Suprapubic skin (tissue), 4 donors: ENCODE data around the gene ZNF579. TPM values are rescaled to one million over a fixed set of nuclear protein-coding genes. Genes with fewer than 3 reads are reported as not detected.

Experiments
- DNase-seq, 2 donors: peaks; one replicate each; pipeline ENCODE4 v3.0.0-alpha.2; 2019; ENCODE audit warnings: low spot score in 2 of 2
- H3K27ac ChIP-seq: fragments of 200-600 bp; sonication (generic); one replicate; pipeline ENCODE4 v1.5.1; 2019
- H3K27me3 ChIP-seq: fragments of 200-600 bp; sonication (generic); one replicate; pipeline ENCODE4 v1.5.1; 2019
- H3K36me3 ChIP-seq: fragments of 200-600 bp; sonication (generic); one replicate; pipeline ENCODE4 v1.5.1; 2019
- H3K4me1 ChIP-seq: fragments of 200-600 bp; sonication (generic); one replicate; pipeline ENCODE4 v1.5.1; 2019
- H3K4me3 ChIP-seq: fragments of 200-600 bp; sonication (generic); one replicate; pipeline ENCODE4 v1.5.1; 2019; ENCODE audit warnings: mild to moderate bottlenecking
- H3K9me3 ChIP-seq: fragments of 200-600 bp; sonication (generic); one replicate; pipeline ENCODE4 v1.5.1; 2019
- CTCF ChIP-seq, 2 donors: fragments of 200-600 bp in 1 of 2; fragments of 450-650 bp in 1 of 2; sonication (generic) in 1 of 2; IDR thresholded peaks; one replicate each; pipeline ENCODE4 v1.5.1; 2016 to 2019; ENCODE audit warnings: antibody characterized with exemption in 2 of 2, mild to moderate bottlenecking in 1 of 2, moderate library complexity in 1 of 2
- EP300 ChIP-seq: sonication (generic); formaldehyde crosslinking; IDR thresholded peaks from one replicate; pipeline ENCODE4 v1.6.1; 2017; ENCODE audit warnings: antibody characterized with exemption
- POLR2A ChIP-seq, 2 donors: fragments of 450-650 bp; IDR thresholded peaks; one replicate each; pipeline ENCODE4 v1.6.1; 2017; ENCODE audit warnings: antibody characterized with exemption in 2 of 2, mild to moderate bottlenecking in 2 of 2, moderate library complexity in 2 of 2
- POLR2AphosphoS5 ChIP-seq, 3 donors: sonication (generic); formaldehyde crosslinking; IDR thresholded peaks; one replicate each; pipeline ENCODE4 v1.6.1; 2017; ENCODE audit warnings: antibody characterized with exemption in 3 of 3
- WGBS: methylation state at CpG from one replicate; pipeline ENCODE4 v1.1.5; 2018; 5-methylcytosine and 5-hydroxymethylcytosine counted together
- total RNA-seq, 4 donors: library from RNA; depleted of rRNA; stranded (reverse); fragments of >200 nt; gene quantifications; one replicate each; pipeline ENCODE4 v1.1.0, GENCODE V29; 2016

The ZNF579 gene
- total RNA-seq, 4 donors from 2014 or later = 1.8 to 3.1 (median 2.8) TPM

DNA sequence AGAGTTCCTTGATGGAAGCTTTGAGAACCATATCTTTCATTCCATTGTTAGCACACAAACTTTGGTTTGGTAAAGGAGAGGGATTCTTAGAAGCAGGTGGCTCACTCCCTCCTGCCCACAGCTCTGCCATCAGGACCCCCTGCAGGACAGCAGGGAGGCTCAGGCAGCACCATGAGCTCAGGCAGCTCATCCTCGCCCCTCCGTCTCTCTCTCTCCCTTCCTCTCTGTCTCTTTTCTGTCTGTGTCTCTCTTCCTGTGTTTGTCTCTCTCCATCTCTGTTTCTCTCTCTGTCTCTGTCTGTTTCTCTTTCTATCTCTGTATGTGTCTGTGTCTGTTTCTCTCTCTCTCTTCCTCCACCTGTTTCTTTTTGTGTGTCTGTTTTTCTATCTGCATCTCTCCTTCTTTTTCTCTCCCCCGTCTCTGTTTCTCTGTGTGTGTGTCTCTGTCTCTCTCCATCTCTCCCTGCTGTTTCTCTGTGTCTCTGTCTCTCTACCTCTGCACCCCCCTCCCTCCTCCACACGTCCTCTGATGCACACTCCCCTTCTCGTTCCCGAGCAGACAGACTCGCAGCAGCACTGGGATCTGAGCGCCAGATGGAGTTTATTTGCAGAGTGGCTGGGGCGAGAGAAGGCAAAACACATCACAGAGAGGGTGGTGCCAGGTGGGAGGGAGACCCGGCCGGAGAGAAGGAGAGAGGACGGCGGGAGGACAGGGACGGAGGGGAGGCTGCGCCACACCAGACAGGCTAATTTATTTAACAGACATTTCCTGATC lies 52.4 kb downstream of the ZNF579 start:
- Histone ChIP-seq H3K9me3 (no peaks in the 10 kb centered on the region), H3K4me3 (no peak overlapping the region), H3K27me3 (peaks cover 17% of the 10 kb centered on the region), H3K4me1 (peaks cover 12% of the 10 kb centered on the region), H3K36me3 (no peaks in the 10 kb centered on the region), H3K27ac (no peak overlapping the region)
- no peak for DNase-seq
- WGBS = 29% methylated on average over 15 of the region's 15 CpGs
- TF ChIP-seq POLR2A (IDR thresholded peaks at IDR 0.05) (no peak), EP300 (no peak), CTCF (IDR thresholded peaks at IDR 0.05) (no peak), POLR2AphosphoS5 (IDR thresholded peaks at IDR 0.05) (no peak)

DNA sequence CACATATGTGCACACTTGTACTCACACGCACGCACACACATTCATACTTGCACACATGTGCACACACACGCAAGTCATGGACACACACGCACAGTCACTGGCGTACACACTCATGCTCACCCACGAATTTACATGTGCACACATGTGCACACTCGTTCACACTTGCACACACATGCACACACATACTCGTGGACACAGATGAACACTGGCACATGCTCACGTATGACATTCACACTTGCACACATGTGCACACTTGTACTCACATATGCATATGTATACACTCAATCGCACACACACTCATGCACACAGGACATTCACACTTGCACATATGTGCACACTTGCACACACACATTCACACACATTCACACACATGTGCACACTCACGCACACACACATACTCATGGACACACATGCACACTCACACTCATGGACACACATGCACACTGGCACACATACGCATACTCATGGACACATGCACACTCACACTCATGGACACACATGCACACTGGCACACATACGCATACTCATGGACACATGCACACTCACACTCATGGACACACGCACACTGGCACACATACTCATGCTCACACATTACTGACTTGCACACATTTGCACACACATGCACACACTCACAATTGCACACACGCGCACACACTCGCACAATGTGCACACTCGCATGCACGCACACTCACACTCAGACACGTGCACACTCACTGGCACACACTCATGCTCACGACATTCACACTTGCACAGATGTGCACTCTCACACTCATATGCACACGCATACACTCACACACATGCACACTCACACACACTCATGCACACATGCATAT lies 53.2 kb downstream of the ZNF579 start:
- TF ChIP-seq EP300 (no peak), POLR2A (IDR thresholded peaks at IDR 0.05) (no peak), POLR2AphosphoS5 (IDR thresholded peaks at IDR 0.05) (no peak), CTCF (IDR thresholded peaks at IDR 0.05) (no peak)
- Histone ChIP-seq H3K9me3 (no peaks in the 10 kb centered on the region), H3K27ac (no peak overlapping the region), H3K36me3 (no peaks in the 10 kb centered on the region), H3K27me3 (peaks cover 17% of the 10 kb centered on the region), H3K4me1 (peaks cover 12% of the 10 kb centered on the region), H3K4me3 (no peak overlapping the region)
- no peak for DNase-seq
- WGBS = 75% methylated on average over 22 of the region's 22 CpGs

Other genes with a start within 250 kb of the ZNF579 start
- gene KMT5C, start 241.0 kb downstream of the ZNF579 start, total RNA-seq = 10 to 100 TPM; 17.3 to 61.8 (median 39.1) TPM
- 1 to 10 TPM in 3 of 4 donors, under 1 TPM in 1; 0.47 to 1.9 (median 1.3) TPM for gene COX6B2, start 226.1 kb downstream of the ZNF579 start, total RNA-seq
- gene GARIN5B, start 217.6 kb downstream of the ZNF579 start, total RNA-seq = not detected
- gene IL11, start 210.4 kb downstream of the ZNF579 start, total RNA-seq = 1 to 10 TPM in 3 of 4 donors, under 1 TPM in 1; 0.97 to 1.7 (median 1.2) TPM
- not detected for gene TMEM190, start 204.0 kb downstream of the ZNF579 start, total RNA-seq
- gene TMEM238, start 196.6 kb downstream of the ZNF579 start, total RNA-seq = 10 to 100 TPM in 3 of 4 donors, 1 to 10 TPM in 1; 6.3 to 37.1 (median 29.3) TPM
- gene RPL28, start 194.9 kb downstream of the ZNF579 start, total RNA-seq = 100 to 1,000 TPM; 605 to 767 (median 714) TPM
- 10 to 100 TPM in 2 of 4 donors, 1 to 10 TPM in 2; 7.4 to 17.0 (median 12.2) TPM for gene UBE2S, start 173.1 kb downstream of the ZNF579 start, total RNA-seq
- gene SHISA7, start 137.5 kb downstream of the ZNF579 start, total RNA-seq = under 1 TPM in 2 of 4 donors, not detected in 2; 0.08 to 0.26 TPM
- gene ISOC2, start 119.2 kb downstream of the ZNF579 start, total RNA-seq = 10 to 100 TPM; 44.7 to 97.2 (median 87.5) TPM
- not detected for gene C19orf85, start 116.1 kb downstream of the ZNF579 start, total RNA-seq
- gene ZNF628, start 104.2 kb downstream of the ZNF579 start, total RNA-seq = 10 to 100 TPM; 17.3 to 22.9 (median 19.8) TPM
- gene NAT14, start 95.7 kb downstream of the ZNF579 start, total RNA-seq = 1 to 10 TPM; 2.4 to 4.8 (median 4.0) TPM
- gene SSC5D, start 92.4 kb downstream of the ZNF579 start, total RNA-seq = 1 to 10 TPM in 2 of 4 donors, under 1 TPM in 2; 0.57 to 2.1 (median 1.0) TPM
- gene SBK2, start 43.7 kb downstream of the ZNF579 start, total RNA-seq = not detected
- not detected for gene SBK3, start 35.3 kb downstream of the ZNF579 start, total RNA-seq
- gene FIZ1, start 18.7 kb upstream of the ZNF579 start, total RNA-seq = 1 to 10 TPM; 7.6 to 9.2 (median 8.5) TPM
- gene ZNF524, start 19.4 kb upstream of the ZNF579 start, total RNA-seq = 10 to 100 TPM; 29.4 to 49.9 (median 47.0) TPM
- 10 to 100 TPM in 2 of 4 donors, 1 to 10 TPM in 2; 7.6 to 14.2 (median 9.9) TPM for gene ZNF865, start 24.8 kb upstream of the ZNF579 start, total RNA-seq
- 1 to 10 TPM; 4.3 to 8.0 (median 6.5) TPM for gene ZNF784, start 43.7 kb upstream of the ZNF579 start, total RNA-seq
- gene ZNF580, start 60.2 kb upstream of the ZNF579 start, total RNA-seq = 10 to 100 TPM; 15.0 to 27.9 (median 22.3) TPM
- gene ZNF581, start 62.8 kb upstream of the ZNF579 start, total RNA-seq = 10 to 100 TPM; 16.3 to 27.1 (median 20.2) TPM
- 10 to 100 TPM in 1 of 4 donors, 1 to 10 TPM in 3; 6.2 to 18.3 (median 8.5) TPM for gene CCDC106, start 67.4 kb upstream of the ZNF579 start, total RNA-seq
- gene U2AF2, start 74.2 kb upstream of the ZNF579 start, total RNA-seq = 100 to 1,000 TPM in 1 of 4 donors, 10 to 100 TPM in 3; 82.8 to 128 (median 88.5) TPM
- gene EPN1, start 94.4 kb upstream of the ZNF579 start, total RNA-seq = 100 to 1,000 TPM in 1 of 4 donors, 10 to 100 TPM in 3; 80.1 to 104 (median 82.9) TPM
- not detected for gene NLRP9, start 157.6 kb upstream of the ZNF579 start, total RNA-seq
- gene RFPL4A, start 178.2 kb upstream of the ZNF579 start, total RNA-seq = not detected
- not detected for gene RFPL4AL1, start 188.3 kb upstream of the ZNF579 start, total RNA-seq